Panc1 (cell line): ENCODE results near the gene KCNQ1. TPM values are rescaled to one million over a fixed set of nuclear protein-coding genes. Genes with fewer than 3 reads are reported as not detected.

Source experiments
- ATAC-seq: fragments of 200-7000 bp; cut with Tn5 transposase; 2 replicates; pipeline ENCODE4 v1.9.1; 2020; ENCODE audit warnings: mild to moderate bottlenecking, moderate library complexity
- BruUV-seq: library from RNA; stranded (reverse); fragments of 400-500 nt; replicated peaks from 2 replicates; lab custom pipeline; 2021; lab: Mats Ljungman, UMichigan
- CTCF ChIA-PET: fragments of 300-600 bp; sonication (Branson Sonifier 250); formaldehyde crosslinking; loops from one replicate; lab custom pipeline; 2022; ENCODE audit warnings: antibody characterized with exemption; lab: Charles Lee
- POLR2A ChIA-PET: fragments of 300-600 bp; sonication (Branson Sonifier 250); formaldehyde crosslinking; loops from one replicate; lab custom pipeline; 2022; ENCODE audit warnings: antibody characterized with exemption; lab: Charles Lee
- DNase-seq: peaks from one replicate; pipeline ENCODE4 v3.0.0-alpha.2; 2010; ENCODE audit warnings: low read depth, low spot score
- H3K27ac ChIP-seq: 2 replicates; pipeline ENCODE4 v1.5.1; 2011; ENCODE audit warnings: mild to moderate bottlenecking, low read length, inconsistent platforms
- H3K27me3 ChIP-seq: fragments of 200-500 bp; sonication (Bioruptor generic); 2 replicates; pipeline ENCODE4 v1.6.0; 2014; ENCODE audit warnings: low read length, inconsistent platforms; ENCODE audit not compliant: control insufficient read depth, insufficient read depth
- H3K36me3 ChIP-seq: fragments of 200-500 bp; sonication (Bioruptor generic); 2 replicates; pipeline ENCODE4 v1.5.1; 2014; ENCODE audit warnings: inconsistent platforms, mild to moderate bottlenecking, low read length, moderate library complexity; ENCODE audit not compliant: control insufficient read depth, insufficient read depth
- H3K4me1 ChIP-seq: 2 replicates; pipeline ENCODE4 v1.5.1; 2011; ENCODE audit warnings: inconsistent platforms, mild to moderate bottlenecking, low read length, moderate library complexity; ENCODE audit not compliant: control insufficient read depth, insufficient read depth
- H3K4me3 ChIP-seq, 2 experiments: 2 replicates each; pipeline ENCODE4 v1.5.1; 2011 to 2012; ENCODE audit warnings: low read depth in 2 of 2, low read length in 2 of 2, mild to moderate bottlenecking in 2 of 2, inconsistent platforms in 1 of 2, moderate library complexity in 1 of 2
- H3K9me3 ChIP-seq: fragments of 200-500 bp; sonication (Bioruptor generic); 2 replicates; pipeline ENCODE4 v1.5.1; 2014; ENCODE audit warnings: low read depth, mild to moderate bottlenecking, inconsistent platforms, low read length, moderate library complexity; ENCODE audit not compliant: control insufficient read depth, insufficient read depth
- CTCF ChIP-seq: fragments of 450-650 bp; IDR thresholded peaks from 2 replicates; pipeline ENCODE4 v1.5.1; 2017; ENCODE audit warnings: mild to moderate bottlenecking
- POLR2AphosphoS5 ChIP-seq: IDR thresholded peaks from 2 replicates; pipeline ENCODE4 v1.6.1; 2012; ENCODE audit warnings: mild to moderate bottlenecking, low read depth, low read length, moderate library complexity
- REST ChIP-seq, 2 experiments: IDR thresholded peaks; 2 replicates each; pipeline ENCODE4 v1.6.1; 2011 to 2012; ENCODE audit warnings: low read depth in 2 of 2, control low read depth in 1 of 2, low read length in 1 of 2, mild to moderate bottlenecking in 1 of 2, moderate library complexity in 1 of 2; ENCODE audit not compliant: insufficient read depth in 1 of 2
- SIN3A ChIP-seq: IDR thresholded peaks from 2 replicates; pipeline ENCODE4 v1.6.1; 2012; ENCODE audit warnings: low read depth, mild to moderate bottlenecking, low read length, moderate library complexity, borderline replicate concordance; ENCODE audit not compliant: insufficient read depth
- TCF7L2 ChIP-seq: IDR thresholded peaks from 2 replicates; pipeline ENCODE4 v1.6.1; 2011; ENCODE audit warnings: mild to moderate bottlenecking, low read depth, low read length, inconsistent platforms
- in situ Hi-C: cut with HindIII; loops from 2 replicates; pipeline ENCODE4 v1.10.0; 2016; ENCODE audit warnings: low sequenced_read_pairs, low pct_unique_long_range_greater_than_20kb
- intact Hi-C: fragments of 100-400 bp; cut with micrococcal nuclease; formaldehyde crosslinking; loops from one replicate; pipeline ENCODE4 v1.10.0; 2022; ENCODE audit not compliant: unreplicated experiment
- total RNA-seq: library from RNA; stranded (reverse); gene quantifications from one replicate; pipeline ENCODE4 v1.2.1, GENCODE V29; 2021; ENCODE audit not compliant: unreplicated experiment

The KCNQ1 gene
- total RNA-seq, 1 experiment from 2014 or later = 1.0 TPM

- no peaks in the 10 kb centered on the region for H3K9me3 ChIP-seq
- H3K36me3 ChIP-seq = no peaks in the 10 kb centered on the region
- no peak for TF ChIP-seq REST (IDR thresholded peaks at IDR 0.05; ENCODE audit: insufficient read depth in 1 of 2, low read depth in 2 of 2, low read length in 1 of 2)
- peaks cover 13% of the 10 kb centered on the region; the same call in 1 of the 2 replicates for H3K27me3 ChIP-seq
- in situ Hi-C loops = no loop called here
- ATAC-seq (peak; percentile 54), DNase-seq (no peak)
- H3K4me3 ChIP-seq = no peak overlapping the region
- ChIA-PET POLR2A (no interaction called here), CTCF (no interaction called here)
- intact Hi-C loops = no loop called here
- no peak overlapping the region for H3K27ac ChIP-seq
- BruUV-seq = no TSS peak
- no peaks in the 10 kb centered on the region for H3K4me1 ChIP-seq
Measured at GRCh38 chr11:2761131-2762030, 316.6 kb downstream of the KCNQ1 start.

GRCh38 chr11:2762031-2762380 is 317.2 kb downstream of the KCNQ1 start:
- CTCF ChIA-PET = no interaction called here
- TF ChIP-seq CTCF (no peak), POLR2AphosphoS5 (no peak), SIN3A (no peak), TCF7L2 (no peak), REST (IDR thresholded peaks at IDR 0.05; ENCODE audit: insufficient read depth in 1 of 2, low read depth in 2 of 2, low read length in 1 of 2) (no peak)
- in situ Hi-C loops = no loop called here

More at GRCh38 chr11:2762031-2762380, 317.2 kb downstream of the KCNQ1 start:
- H3K36me3 ChIP-seq = no peaks in the 10 kb centered on the region
- H3K27me3 ChIP-seq = peaks cover 13% of the 10 kb centered on the region; the same call in 1 of the 2 replicates
- POLR2A ChIA-PET = no interaction called here
- no peaks in the 10 kb centered on the region for H3K9me3 ChIP-seq
- ATAC-seq (no peak), DNase-seq (no peak)
- intact Hi-C loops = no loop called here
- H3K27ac ChIP-seq = no peak overlapping the region
- H3K4me1 ChIP-seq = no peaks in the 10 kb centered on the region
- no peak overlapping the region for H3K4me3 ChIP-seq
- no TSS peak for BruUV-seq
